Measurements from ENCODE around the gene SLC12A6. TPM values are rescaled to one million over a fixed set of nuclear protein-coding genes. Genes with fewer than 3 reads are reported as not detected.

SLC12A6 gene
- total and polyA plus RNA-seq, 8 donors, result 1.4 to 63.6 (median 13.1) TPM

DNA sequence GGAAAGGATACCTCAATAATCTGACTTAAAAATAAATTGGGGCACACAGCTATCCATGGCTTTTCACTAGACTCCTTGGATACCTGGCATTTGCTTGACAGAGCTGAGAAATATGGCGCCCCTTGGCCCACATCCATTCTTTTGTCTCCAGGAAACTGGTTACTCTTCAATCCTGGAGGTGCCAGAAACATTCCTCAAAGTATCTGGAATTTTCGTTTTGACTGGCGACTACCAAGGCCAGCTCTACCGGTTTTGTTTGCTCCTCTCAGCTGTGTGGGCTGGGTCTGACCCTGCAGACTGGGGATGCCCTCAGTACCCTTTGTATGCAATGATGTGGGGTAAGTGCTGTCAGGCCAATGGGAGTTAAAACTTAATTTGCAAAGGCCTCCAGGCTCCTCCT lies 154.6 kb downstream of the SLC12A6 start:
- intact Hi-C loops (cut with DNase I; ENCODE audit: low total_unique reads), result no loop called here
- 31 to 52% (median 34%) methylated on average over 4 of the region's 4 CpGs for WGBS, 5 donors
- DNase-seq, result peak in 1 of 2 donors; percentile 29
- Histone ChIP-seq H3K9me3 (no peaks in the 10 kb centered on the region), H3K4me3 (no peak overlapping the region), H3K27ac (no peak overlapping the region), H3K36me3 (no peaks in the 10 kb centered on the region), H3K4me1 (peaks cover 6 to 22% (median 8%) of the 10 kb centered on the region in 4 donors), H3K27me3 (no peaks in the 10 kb centered on the region)
- TF ChIP-seq POLR2A (IDR thresholded peaks at IDR 0.05) (no peak), EP300 (IDR thresholded peaks at IDR 0.05) (no peak)

Small RNA genes within 50 kb of the gene (small RNA-seq; reads per million reads assigned to genes)
- gene MIR1233-1, result 0 reads per million in 4 donors
- gene RF00019, result 0 reads per million in 4 donors

Other genes with a start within 250 kb of the SLC12A6 start
- gene EMC7, start 235.9 kb downstream of the SLC12A6 start, total RNA-seq, result 10 to 100 TPM; 23.2 to 54.7 (median 31.5) TPM
- gene EMC7, start 235.9 kb downstream of the SLC12A6 start, polyA plus RNA-seq, result 10 to 100 TPM; 35.3 to 73.5 (median 39.0) TPM
- gene PGBD4, start 235.7 kb downstream of the SLC12A6 start, total RNA-seq, result 1 to 10 TPM in 2 of 5 donors, under 1 TPM in 2, not detected in 1; 0.58 to 1.9 (median 1.4) TPM
- under 1 TPM; 0.15 to 0.78 (median 0.44) TPM for gene PGBD4, start 235.7 kb downstream of the SLC12A6 start, polyA plus RNA-seq
- 100 to 1,000 TPM in 1 of 5 donors, 10 to 100 TPM in 4; 53.0 to 105 (median 84.9) TPM for gene KATNBL1, start 127.7 kb downstream of the SLC12A6 start, total RNA-seq
- 10 to 100 TPM; 19.4 to 19.7 (median 19.5) TPM for gene KATNBL1, start 127.7 kb downstream of the SLC12A6 start, polyA plus RNA-seq
- gene EMC4, start 112.8 kb downstream of the SLC12A6 start, total RNA-seq, result 100 to 1,000 TPM in 4 of 5 donors, 10 to 100 TPM in 1; 28.4 to 145 (median 130) TPM
- 100 to 1,000 TPM in 1 of 3 donors, 10 to 100 TPM in 2; 89.8 to 102 (median 92.2) TPM for gene EMC4, start 112.8 kb downstream of the SLC12A6 start, polyA plus RNA-seq
- gene NOP10, start 5.4 kb upstream of the SLC12A6 start, total RNA-seq, result 100 to 1,000 TPM in 3 of 5 donors, 10 to 100 TPM in 1, 1 to 10 TPM in 1; 2.9 to 388 (median 118) TPM
- 100 to 1,000 TPM; 268 to 327 (median 313) TPM for gene NOP10, start 5.4 kb upstream of the SLC12A6 start, polyA plus RNA-seq
- not detected for gene NUTM1, start 5.5 kb upstream of the SLC12A6 start, total RNA-seq
- under 1 TPM in 1 of 3 donors, not detected in 2; 0.15 TPM for gene NUTM1, start 5.5 kb upstream of the SLC12A6 start, polyA plus RNA-seq
- gene LPCAT4, start 29.4 kb upstream of the SLC12A6 start, total RNA-seq, result 100 to 1,000 TPM in 3 of 5 donors, 10 to 100 TPM in 2; 26.1 to 206 (median 118) TPM
- gene LPCAT4, start 29.4 kb upstream of the SLC12A6 start, polyA plus RNA-seq, result 10 to 100 TPM; 11.6 to 62.5 (median 17.6) TPM
- gene GOLGA8A, start 100.0 kb upstream of the SLC12A6 start, total RNA-seq, result 10 to 100 TPM; 24.3 to 72.3 (median 39.1) TPM
- gene GOLGA8A, start 100.0 kb upstream of the SLC12A6 start, polyA plus RNA-seq, result 10 to 100 TPM in 1 of 3 donors, 1 to 10 TPM in 2; 4.4 to 31.5 (median 8.2) TPM
- 100 to 1,000 TPM in 2 of 5 donors, 10 to 100 TPM in 3; 26.8 to 199 (median 96.0) TPM for gene GOLGA8B, start 245.9 kb upstream of the SLC12A6 start, total RNA-seq
- gene GOLGA8B, start 245.9 kb upstream of the SLC12A6 start, polyA plus RNA-seq, result 10 to 100 TPM in 2 of 3 donors, 1 to 10 TPM in 1; 8.9 to 20.8 (median 13.3) TPM

Data from stomach (tissue), 9 donors.